NCI-H1105 treated with DMSO at 0.1 percent for 48 hours (cell line): ENCODE measurements around the gene IGFBP7.
A peak's percentile ranks its signal among the peaks of the same experiment; 100 is the strongest.

ENCODE experiments used
- DNase-seq: peaks from one replicate; lab custom pipeline; 2025; lab: John Stamatoyannopoulos, UW

IGFBP7 gene

GRCh38 chr4:57042711-57043169 lies 67.4 kb downstream of the IGFBP7 start:
- no peak for DNase-seq

DNA sequence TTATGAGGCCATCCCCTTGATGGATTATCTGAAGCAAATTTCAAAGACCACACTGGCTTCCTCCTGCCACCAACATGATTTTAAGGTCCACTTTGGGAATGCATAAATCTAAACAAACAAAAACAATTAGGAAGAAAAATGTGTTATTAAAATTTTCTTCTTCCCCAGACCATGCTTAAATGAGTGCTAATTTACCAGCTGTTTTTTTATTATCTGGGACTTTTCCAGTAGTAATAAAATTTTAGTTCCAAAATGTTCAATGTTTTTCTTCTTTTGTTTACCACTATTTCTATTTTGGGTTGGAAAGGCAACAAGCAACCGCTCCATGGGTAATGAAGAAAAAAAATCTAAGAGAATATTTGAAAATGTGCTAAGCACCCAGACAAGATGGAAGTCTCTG lies 69.2 kb downstream of the IGFBP7 start:
- no peak for DNase-seq

DNA sequence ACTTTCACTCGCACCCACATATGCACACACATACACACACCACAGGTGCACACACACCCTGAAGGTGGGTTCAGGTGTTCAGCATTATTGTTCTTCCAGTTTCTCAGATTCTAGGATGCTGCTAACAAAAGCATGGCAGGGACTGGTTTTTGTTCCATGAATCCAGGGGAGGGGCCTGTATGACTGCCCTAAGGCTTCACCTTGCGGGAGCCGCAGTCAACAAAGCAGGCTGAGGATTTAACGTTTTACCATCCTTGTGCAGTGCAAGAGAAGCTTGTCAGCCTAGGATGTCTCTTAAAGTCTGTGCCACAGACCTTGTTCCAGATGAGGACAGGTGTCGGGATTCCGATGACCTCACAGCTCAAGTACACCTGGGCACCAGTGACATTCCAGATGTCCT lies 69.7 kb downstream of the IGFBP7 start:
- no peak for DNase-seq

GRCh38 chr4:57039345-57039744 lies 70.8 kb downstream of the IGFBP7 start:
- DNase-seq: no peak

DNA sequence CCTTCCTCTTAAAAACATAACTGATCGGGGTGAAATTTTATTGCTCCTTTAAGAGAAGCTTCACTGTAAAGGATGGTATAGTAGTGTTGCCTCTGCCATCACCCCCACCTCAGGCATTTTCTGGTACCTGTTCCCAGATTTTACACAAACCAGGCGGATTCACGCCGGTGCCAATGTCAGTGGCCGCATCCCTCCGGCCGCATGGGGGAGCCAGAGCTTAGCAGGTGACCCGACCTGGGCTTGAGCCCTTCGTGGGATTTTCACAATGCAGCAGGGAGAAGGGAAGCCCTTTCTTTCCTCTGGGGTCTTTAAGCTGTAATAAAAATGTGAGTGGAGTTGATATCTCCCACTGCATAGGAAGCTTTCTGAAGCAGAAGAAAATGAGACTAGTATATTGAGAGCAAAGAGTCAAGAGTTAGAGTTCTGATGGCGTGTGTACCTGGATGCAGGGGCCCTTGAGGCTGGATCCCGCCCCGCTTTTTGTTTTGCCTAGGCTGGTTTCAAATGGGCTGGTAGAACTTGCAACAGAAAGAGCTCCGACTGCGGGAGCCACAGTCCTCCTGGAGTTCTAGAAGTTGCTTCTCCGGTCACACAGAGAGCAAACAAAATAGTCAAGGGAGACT lies 72.1 kb downstream of the IGFBP7 start:
- peak; percentile 31 for DNase-seq

DNA sequence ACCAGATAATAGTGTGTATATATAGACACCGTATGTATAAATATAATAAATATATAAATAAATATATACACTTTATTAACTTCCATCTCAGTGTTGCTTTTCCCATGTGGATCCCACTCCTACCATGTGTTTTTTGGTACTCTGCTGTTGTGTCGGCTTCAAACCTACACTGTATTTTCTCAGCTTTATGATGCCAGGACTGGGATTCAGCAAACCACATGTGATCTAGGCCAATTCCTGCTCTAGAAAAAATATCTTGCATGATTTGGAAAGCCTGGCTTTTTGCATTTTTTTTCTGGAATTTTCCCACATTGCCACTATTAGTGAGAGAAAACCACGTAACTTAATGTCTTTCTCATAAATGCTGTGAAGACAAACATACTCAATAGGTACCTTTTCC lies 75.7 kb downstream of the IGFBP7 start:
- DNase-seq: no peak

DNA sequence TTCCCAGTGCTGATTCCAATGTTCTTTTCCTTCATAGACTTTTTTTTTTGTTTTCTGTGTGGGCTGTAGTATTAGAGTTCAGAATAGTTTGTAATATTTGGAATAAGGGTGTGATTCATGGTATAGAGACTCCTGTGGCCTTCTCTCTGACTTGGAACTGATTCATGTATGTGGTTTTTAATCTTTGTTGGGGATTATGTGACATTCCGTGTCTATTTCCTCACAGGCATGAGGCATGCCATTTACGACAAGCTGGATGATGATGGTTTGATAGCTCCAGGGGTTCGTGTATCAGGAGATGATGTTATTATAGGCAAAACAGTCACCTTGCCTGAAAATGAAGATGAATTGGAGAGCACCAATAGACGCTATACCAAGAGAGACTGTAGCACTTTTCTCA lies 87.1 kb downstream of the IGFBP7 start:
- no peak for DNase-seq

GRCh38 chr4:57020467-57021101 lies 89.6 kb downstream of the IGFBP7 start:
- DNase-seq: no peak

GRCh38 chr4:57018980-57019379 lies 91.2 kb downstream of the IGFBP7 start:
- no peak for DNase-seq

DNA sequence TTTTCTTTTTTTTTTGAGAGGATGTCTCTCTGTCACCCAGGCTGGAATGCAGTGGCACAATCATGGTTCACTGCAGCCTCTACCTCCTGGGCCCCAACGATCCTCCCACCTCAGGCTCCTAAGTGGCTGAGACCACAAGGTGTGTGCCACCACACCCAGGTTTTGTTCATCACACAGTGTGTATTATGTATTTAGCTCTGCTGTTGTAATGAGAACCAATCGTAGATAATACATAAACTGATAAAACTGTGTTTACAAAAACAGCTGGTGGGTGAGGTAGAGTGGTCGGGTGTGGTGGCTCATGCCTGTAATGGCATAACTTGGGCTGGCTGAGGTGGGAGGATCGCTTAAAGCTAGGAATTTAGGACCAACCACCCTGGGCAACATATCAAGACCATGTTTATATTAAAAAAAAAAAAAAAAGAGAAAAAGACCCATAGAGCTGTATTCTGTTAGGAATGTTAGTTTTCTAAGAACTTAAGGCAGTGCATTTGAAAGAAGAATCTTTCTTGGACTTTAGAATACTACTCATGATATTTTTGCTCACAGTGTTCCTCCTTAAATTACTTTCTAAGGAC lies 96.6 kb downstream of the IGFBP7 start:
- DNase-seq: no peak

DNA sequence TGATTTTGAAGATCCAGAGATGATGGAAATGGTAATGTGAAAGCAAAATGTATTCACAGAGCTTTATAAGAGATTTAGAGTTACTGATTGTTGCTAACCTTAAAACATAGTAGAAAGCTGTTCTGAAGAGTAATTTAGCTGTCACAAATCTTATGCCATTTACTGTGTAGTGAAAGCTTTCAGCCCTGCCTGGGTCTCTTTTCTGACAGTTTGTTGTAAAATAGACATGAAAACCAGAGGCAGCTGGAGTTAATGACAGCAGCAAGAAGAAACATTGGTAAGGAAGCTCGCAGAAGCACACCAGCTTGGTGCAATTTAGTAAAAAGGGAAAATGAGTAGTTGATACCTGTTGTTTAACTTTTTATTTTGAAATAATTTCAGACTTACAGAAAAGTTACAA lies 110.4 kb downstream of the IGFBP7 start:
- no peak for DNase-seq

- DNase-seq: peak; percentile 4
Measured at GRCh38 chr4:56995525-56995924, 114.7 kb downstream of the IGFBP7 start.

GRCh38 chr4:56990109-56990905 lies 119.9 kb downstream of the IGFBP7 start:
- no peak for DNase-seq

DNA sequence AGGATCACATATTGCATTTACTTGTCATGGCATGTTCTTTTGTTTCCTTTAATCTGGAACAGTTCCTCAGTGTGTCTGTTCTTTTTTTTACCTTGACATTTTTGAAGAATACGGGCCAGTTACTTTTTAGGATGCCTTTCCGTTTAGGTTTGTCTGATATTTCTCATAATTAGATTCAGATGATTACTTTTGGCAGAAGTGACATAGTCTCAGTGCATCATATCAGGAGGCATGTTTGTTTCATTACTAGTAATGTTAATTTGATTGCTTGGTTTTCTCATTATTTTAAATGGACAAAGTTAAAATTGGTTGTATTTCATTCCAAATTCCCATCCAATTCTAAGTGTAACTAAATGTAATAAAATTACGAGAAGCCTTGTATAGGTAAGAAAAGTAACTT lies 123.2 kb downstream of the IGFBP7 start:
- no peak for DNase-seq

DNA sequence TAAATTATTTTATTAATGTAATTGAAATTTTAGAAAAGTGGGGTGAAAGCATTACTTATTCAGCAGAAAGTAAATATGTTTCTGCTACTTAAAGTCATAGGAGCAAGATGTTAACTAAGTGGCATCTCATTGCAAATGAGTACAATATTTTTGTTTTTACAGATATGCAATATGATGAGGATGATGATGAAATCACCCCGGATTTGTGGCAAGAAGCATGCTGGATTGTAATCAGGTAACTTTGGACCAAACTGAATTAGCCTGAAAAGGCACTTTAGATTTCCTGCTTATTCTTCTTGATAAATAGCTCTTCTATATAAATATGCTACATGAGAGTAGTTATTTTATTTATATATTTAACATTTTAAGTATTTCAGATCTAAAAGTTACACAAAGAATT lies 124.0 kb downstream of the IGFBP7 start:
- no peak for DNase-seq

DNA sequence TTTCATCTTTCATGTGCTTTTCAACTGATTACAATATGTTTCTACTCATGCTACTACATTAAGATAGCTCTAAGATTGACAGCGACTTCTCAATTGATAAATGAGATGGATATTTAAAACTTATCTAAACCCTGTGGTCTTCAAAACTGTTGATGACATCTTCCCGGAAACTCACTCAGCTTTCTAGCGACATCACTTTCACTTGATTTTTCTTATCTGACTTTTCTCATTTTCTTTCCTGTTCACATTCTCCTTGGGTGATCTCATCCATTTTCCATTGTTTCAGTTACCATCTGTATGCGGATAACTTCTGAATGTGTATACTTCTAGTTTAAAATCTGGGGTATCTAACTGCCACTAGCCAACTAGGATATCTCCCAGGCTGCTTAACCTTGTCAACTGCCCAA lies 128.4 kb downstream of the IGFBP7 start:
- no peak for DNase-seq
